GM21526 (cell line): ENCODE results near the gene MUC4.
"Not testable (repeated sequence)": the region's sequence is repeated elsewhere in the genome, so short reads cannot be mapped to it uniquely, and the experiment has no call there.

ENCODE experiments used
- ATAC-seq: cut with Tn5 transposase; IDR thresholded peaks from one replicate; pipeline ENCODE4 v1.9.1; 2021; ENCODE audit warnings: moderate library complexity; ENCODE audit not compliant: unreplicated experiment, low FRiP score

The MUC4 gene

DNA sequence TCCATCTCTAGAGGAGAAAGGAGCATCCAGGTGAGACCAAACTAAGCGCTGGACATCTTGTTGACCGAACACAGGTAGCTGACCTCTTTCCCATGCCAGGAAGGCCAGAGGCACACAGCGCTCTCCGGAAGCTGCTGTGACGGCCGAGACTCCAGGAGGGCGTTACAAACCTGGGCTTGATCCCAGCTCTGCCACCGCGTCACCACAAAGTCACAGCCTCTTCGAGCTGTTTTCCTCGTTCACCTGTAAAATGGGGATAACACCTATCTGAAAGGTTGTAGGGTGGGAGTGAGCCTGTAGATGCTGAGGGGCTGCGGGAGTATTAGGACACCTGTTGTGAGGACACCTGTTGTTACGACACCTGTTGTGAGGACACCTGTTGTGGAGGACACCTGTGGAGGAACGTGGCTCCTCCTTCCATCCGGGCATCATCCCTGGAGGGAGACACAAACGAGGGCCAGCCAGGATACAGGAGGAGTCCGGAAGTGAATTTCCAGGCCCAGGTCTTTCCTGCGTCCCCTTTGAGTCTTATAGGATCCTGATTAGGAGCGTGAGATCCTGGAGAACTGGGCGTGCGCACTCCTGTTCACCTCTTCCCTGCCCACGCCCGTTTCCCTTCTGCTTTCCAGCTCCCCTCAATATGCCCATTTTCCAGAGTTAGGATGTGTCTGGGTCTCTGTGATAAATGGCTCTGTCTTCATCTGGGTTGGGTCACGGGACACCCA, 2.3 kb upstream of the MUC4 start:
- no peak for ATAC-seq

DNA sequence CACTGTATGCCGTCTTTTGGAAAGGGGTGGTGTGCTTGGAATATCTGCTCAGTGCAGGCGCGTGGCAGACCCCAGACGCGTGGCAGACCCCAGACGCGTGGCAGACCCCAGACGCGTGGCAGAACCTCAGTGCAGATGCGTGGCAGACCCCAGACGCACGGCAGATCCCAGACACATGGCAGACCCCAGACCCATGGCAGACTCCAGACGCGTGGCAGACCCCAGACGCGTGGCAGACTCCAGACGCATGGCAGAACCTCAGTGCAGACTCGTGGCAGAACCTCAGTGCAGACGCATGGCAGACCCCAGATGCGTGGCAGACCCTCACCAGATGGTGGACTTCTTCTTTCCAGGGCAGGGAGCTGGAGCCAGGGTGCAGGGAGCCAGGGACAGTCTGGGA, 637 bp upstream of the MUC4 start:
- ATAC-seq, result no peak

DNA sequence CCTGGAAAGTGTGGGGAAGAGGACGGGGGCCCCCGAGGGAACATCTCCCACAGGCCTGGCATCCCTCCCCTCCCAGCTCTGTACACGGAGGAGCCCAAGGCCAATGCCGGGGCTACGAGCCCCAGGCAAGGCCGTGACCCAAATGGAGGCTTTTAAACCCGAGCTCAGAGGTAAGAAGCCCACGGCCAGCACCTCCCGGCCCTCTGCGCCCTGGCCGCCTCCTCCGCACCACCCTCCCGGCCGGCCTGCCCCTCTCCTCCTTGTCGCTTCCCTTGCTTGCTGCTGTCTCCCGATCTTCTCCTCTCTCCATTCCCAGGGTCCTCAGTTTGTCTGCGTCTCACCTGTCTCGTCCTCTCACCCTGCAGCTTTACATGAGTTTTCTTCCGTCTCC, 1.3 kb downstream of the MUC4 start:
- no peak for ATAC-seq

DNA sequence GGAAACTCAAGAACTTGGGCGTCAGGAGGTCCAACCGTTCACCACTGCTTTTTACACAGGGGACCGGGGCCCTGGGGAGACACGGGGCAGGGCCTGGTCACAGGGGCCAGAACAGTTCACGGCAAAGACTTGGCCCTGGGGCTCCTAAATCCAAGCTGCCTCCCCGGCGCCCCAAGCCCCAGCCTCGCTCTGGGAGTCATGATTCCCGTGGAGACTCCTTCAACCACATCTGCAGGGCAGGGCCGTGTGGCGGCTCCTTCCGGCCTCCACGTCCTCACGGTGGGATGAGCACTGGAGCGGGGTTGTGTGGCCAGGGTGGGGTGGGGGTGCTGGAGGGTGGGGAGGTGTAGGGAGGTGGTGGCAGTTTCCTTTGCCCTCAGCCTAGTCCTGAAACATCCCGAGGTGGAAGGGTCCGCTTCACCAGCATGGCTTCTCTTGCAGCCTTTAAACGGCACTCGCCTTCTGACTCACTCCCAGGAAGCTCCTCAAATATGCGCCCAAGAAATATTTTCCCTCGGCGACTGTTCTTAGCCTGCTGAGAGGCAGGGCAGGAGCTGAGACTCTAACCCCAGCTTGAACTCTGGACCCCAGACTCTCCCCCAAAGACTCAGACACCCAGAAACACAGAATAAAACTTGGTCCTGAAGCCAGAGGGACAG, 1.8 kb downstream of the MUC4 start:
- ATAC-seq, result no peak

DNA sequence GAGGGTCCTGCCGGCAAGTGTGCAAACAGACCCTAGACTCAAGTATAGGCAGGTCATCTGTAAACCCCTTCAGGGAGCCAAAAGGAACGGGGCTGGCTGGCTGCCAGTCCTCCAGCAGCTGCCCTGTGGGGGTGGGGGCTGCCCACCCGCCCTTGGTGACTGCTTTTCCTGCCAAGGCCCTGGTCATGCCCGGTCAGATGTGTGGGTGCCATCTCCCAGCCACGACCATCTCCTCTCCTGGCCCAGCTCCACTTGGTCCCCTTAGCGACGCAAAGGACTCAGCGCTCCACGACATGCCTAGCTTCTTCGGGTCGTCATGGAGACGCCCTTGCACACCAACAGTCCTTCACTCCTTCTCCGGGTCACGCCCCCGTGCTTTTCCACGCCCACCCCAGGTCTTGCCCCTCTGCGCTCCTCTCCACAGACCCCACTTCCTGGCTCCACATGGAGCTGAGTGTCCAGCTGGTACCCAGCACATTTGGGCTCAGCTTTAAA, 2.4 kb downstream of the MUC4 start:
- no peak for ATAC-seq

DNA sequence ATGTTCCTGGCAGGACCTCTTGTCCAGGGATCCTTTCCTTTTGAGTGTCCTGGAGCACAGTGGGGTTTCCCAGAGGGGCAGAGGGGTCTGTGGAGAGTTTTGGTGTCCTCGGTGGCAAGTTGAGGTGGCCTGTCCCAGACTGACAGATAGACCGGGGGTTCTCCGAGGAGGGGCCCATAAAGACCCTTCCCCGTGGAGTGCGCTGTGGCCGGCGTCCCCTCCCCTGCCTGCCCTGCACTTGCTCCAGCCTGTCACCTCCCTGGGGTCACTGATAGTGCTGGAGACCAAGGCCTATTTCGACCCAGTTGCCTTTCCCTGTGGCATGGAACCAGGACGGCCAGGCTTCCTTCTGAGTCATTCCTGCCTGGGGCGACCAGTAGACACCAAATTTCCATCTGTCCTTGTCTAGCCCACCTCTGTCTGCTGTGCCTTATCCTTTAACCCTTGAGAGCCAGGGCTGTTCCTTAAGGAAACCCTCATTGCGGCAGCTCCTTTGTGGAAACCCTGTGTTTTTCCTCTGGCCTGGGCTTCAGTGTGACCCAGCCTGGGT, 2.9 kb downstream of the MUC4 start:
- ATAC-seq, result no peak

DNA sequence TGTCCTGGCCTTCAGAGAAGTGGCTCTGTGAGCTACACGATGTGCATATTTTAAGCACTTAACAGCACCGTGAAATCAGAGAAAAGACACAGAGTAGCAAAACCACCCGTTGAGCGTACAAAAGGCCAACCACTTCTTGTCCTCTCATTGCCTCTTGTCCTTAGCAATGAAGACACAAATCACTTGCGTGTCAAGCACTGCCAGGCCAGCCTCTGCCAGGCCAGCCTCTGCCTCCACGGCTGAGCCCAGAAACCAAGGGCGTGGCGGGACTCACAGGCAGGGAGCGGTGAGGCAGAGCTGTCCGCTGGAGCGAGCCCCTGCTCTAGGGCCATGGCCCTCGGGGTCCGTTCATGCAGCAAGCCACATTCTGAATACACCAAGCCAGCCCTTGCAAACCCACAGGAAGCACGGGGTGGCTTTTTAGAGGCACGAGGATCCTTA, 4.0 kb downstream of the MUC4 start:
- ATAC-seq, result no peak

DNA sequence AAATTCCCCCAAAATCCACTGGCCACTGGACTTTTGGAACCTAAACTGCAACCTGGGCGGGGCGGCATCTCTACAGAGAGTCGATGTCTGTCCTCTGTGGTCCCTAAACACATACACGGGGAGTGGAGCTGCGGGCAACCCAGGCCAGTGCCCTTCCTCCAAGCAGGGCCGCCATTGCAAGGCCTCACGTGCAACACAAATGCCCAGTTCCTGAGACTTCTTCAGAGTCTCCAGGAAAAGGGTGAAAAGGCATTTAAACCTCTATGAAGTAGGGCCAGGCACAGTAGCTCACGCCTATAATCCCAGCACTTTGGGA, 4.9 kb downstream of the MUC4 start:
- ATAC-seq, result no peak

DNA sequence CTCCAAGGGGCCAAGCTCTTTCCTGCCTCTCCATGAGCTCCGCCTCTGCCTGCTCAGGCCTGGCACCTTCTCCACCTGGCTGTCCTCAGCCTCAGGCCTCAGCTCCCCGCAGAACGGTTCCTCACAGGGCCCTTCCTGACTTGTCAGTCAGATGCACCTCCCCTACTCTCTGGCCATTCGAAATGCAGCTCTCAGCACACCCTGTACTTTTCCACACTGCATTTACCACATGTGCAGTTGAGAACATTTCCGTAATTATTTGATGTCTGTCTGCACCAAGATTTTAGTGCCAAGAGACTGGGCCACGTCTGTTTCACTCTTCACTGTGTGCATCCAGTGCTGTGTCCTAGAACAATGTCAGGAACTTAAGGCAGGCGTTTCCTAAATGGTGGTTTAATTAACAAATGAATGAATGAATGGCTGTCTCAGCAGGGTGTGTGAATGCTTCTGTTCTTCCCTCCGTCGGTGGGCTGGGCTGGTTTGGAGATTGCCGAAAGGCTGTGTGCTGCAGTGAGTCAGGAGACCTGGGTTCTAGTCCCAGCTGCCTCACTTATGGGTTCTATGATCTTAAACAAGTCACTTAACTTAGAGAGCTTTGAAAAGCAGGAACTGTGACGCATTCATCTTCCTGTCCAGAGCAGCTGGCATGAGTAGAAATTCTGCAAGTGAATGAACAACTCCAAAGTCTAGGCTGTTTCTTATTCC, 5.4 kb downstream of the MUC4 start:
- no peak for ATAC-seq

DNA sequence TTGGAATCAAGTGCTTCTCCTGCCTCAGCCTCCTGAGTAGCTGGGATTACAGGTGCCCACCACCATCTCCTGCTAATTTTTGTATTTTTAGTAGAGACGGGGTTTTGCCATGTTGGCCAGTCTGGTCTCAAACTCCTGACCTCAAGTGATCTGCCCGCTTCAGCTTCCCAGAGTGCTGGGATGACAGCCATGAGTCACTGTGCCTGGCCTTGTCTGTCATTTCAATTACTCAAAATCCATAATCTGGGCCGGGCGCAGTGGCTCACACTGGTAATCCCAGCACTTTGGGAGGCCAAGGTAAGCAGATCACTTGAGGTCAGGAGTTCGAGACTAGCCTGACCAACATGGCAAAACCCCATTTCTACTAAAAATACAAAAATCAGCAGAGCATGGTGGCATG, 6.1 kb downstream of the MUC4 start:
- ATAC-seq, result not testable (repeated sequence)

DNA sequence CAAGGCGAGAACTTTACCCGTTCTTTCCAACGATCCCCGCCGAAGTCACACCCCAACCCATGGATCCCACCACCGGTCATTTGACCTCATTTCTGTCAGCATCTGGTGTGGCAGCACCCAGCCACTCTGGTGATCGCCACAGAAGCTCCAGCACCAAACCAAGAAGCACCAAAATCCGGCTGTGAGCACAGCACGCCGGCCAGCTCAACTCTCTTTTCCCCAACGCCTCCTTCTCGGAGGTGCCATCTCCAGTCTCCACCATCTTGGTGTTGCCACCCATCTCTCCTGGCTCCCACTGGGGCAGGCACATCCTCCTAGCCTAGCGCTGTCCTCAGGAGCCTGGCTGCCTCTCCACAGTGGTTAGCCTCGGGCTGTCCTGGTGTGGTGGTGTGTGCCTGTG, 6.5 kb downstream of the MUC4 start:
- ATAC-seq, result no peak

DNA sequence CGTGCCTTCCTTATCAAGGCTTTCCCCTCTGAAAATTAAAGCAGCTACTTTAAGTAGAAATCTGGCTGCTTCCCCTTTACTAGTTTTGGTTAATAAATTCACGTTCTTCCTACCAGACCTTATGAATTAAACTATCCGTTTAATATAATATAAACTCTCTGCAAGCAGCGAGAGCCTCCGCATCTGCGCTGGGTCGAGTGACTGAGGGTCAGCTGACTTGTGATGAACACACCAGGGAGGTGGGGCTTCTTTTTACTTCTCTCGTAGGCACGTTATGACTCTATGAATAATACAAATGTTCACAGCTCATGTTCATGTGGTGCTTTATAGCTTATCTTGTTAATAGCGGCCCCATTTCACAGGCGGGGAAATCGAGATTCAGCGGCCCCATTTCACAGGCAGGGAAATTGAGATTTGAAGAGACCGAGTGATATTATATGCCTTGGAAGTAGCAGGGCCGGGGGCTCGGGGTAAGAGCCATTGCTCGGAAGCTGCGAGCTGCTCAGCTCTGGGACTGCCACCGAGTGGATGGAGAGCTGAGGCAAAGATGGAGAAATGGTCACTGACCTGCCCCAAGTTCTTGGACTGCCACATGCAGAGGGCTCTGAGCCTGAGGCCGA, 8.3 kb downstream of the MUC4 start:
- no peak for ATAC-seq

DNA sequence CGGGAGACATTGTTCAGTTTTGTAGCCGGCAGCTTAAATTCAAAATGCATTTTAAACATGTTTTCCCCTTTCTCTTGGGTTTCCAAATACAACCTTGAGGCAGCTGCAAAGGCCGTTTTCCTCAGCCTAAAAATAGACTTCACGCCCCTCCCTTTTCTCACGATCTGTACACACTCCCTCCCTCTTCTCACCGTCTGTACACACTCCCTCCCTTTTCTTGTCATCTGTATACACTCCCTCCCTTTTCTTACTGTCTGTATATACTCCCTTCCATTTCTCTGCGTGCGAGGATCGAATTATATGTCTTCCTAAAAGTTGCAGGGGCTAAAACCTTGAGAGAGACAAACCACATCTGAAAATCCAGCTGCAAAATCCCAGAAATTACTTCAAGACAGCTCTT, 8.9 kb downstream of the MUC4 start:
- ATAC-seq, result no peak

DNA sequence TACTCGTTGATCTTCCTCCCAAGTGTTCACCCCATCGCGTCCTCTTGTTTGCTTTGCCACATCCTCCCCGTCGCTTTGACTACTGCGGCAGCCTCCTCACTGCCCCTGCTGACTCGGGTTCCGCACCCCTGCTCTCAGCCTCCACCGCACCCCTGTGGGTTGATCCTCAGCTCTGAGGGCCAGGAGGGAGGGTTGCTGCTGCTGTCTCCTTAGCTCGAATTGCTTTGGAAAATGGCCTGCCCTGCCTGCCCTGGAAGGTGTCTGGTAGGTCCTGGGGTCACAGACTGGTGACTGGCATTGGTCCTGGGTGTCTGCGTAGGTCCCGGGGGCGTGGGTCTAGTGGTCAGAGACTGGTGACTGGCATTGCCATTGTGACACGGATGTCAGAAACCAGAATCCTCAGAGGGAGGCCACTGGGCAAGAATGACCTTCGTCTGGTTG, 9.4 kb downstream of the MUC4 start:
- ATAC-seq, result no peak

DNA sequence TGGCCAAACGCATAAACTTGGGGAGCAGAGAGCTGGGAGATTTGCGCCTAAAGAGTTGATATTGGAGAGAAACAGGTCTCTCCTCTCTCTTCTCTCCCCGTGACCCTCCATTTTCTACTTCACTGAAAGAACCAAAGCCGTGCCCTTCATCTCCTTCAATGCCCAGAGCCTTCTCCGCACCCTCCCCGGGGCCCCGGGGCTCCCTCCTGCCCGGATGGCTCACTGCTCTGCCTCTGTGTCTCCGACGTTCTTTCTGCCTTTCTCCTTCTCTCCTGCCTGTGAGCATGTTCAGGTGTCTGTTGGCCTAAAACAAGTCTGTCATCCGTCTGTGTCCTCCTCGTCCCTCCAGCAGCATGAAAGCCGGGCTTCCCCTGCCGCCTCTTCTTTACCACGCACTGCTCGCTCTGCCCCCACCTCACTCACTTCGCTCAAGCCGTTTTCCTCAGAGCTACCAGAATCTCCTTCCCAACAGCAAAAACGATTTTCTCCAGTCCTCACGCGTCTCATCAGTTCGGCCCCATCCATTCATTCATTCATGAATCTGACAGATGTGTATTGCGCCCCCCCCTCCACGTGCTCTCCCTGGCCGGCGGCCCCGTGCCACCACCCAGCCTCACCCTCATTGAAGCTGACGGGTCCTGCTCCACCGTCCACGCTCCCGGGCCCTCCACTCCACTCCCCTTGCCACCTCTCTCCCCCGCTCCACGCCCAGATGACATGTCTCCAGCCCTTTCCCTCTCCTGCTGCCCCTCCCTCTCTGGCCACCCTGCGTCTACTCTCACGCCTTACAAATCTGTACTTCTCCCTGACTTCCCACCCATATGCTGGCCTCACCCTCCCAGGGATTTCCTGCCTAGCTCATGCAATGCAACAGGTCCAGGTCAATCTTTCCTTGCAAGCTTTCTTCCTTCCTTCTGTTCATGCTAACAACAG, 10.2 kb downstream of the MUC4 start:
- no peak for ATAC-seq

DNA sequence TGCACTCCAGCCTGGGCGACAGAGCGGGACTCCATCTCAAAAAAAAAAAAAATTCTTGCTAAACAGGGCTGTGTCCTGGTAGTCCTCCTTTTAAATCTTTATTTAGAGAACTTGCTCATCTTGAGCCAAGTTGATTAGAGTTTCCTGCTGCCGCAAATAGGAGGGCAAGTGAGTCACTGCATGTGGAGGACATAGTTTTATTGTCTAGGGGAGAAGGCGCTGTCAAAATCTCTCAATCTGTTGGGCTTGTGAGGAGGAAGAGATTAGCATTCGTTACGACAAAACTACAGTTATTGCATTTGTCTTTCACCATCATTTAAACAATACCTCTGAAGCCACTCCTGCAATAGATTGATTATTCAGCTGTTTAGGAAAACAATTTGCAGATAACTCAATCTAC, 11.5 kb downstream of the MUC4 start:
- ATAC-seq, result no peak

DNA sequence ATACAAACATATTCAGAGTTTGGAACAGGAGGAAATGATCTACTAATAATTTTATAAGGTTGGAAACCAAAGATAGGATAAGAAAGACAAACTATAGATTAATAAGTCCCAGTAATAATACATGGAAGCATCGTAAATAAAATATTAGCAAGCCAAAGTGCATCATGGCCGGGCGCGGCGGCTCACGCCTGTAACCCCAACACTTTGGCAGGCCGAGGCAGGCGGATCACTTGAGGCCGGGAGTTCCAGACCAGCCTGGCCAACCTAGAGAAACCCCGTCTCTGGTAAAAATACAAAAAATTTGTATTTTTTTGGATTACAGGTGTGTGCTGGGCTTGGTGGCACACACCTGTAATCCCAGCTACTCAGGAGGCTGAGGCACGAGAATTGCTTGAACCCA, 14.9 kb downstream of the MUC4 start:
- no peak for ATAC-seq

DNA sequence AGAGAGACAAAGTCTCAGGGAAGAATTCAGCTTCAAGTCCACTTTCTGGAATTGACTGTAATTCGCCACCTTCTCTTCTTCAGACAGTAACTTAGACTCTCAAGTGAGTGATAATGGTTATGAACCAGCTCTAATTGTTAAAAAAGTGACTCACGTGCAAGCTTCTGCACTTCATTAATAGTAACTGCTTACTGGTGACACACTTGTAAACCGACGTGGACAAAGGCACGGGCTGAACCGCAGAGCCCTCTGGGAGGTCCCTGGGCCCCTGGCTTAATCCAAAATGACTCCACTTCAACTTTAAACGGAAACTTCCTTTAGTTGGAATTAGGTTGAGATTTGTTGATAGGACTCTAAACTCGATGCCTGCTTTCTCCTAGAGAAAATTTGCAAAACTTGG, 17.0 kb downstream of the MUC4 start:
- no peak for ATAC-seq

DNA sequence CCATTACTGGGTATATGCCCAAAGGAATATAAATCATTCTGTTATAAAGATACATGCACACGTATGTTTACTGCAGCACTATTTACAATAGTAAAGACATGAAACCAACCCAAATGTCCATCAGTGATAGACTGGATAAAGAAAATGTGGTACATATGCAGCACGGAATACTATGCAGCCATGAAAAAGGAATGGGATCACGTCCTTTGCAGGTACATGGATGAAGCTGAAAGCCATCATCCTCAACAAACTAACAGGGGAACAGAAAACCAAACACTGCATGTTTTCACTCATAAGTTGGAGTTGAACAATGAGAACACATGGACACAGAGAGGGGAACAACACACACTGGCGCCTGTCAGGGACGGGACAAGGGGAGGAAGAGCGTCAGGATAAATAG, 19.1 kb downstream of the MUC4 start:
- ATAC-seq, result not testable (repeated sequence)

DNA sequence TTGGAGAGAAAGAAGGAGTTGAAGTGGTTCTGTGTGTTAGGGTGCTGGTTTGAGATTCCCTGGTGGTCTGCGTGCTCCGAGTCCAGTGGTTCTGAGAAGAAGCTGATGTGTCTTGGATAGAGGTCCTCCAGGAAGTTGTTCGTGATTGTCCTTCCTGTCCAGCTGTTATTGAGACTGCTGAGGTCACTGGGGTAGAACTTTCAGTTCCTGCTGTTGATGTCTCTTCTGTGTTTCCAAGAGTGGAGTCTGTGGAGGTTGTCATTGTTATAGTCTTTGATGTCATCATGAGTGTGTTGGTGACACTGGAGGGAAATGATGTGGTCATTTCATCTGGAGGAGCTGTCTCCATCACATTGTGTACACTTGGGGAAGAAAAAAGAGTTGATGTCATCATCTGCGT, 20.8 kb downstream of the MUC4 start:
- ATAC-seq, result no peak
